ENCODE data around the gene THSD4.

- TF ChIP-seq CTCF (IDR thresholded peaks at IDR 0.05; ENCODE audit: insufficient read depth, low read length) (no peak), POLR2AphosphoS5 (IDR thresholded peaks at IDR 0.05; ENCODE audit: low read depth) (no peak), SPI1 (IDR thresholded peaks at IDR 0.05; ENCODE audit: borderline replicate concordance, low read depth) (no peak)
- TF ChIP-seq, protein P1, sequence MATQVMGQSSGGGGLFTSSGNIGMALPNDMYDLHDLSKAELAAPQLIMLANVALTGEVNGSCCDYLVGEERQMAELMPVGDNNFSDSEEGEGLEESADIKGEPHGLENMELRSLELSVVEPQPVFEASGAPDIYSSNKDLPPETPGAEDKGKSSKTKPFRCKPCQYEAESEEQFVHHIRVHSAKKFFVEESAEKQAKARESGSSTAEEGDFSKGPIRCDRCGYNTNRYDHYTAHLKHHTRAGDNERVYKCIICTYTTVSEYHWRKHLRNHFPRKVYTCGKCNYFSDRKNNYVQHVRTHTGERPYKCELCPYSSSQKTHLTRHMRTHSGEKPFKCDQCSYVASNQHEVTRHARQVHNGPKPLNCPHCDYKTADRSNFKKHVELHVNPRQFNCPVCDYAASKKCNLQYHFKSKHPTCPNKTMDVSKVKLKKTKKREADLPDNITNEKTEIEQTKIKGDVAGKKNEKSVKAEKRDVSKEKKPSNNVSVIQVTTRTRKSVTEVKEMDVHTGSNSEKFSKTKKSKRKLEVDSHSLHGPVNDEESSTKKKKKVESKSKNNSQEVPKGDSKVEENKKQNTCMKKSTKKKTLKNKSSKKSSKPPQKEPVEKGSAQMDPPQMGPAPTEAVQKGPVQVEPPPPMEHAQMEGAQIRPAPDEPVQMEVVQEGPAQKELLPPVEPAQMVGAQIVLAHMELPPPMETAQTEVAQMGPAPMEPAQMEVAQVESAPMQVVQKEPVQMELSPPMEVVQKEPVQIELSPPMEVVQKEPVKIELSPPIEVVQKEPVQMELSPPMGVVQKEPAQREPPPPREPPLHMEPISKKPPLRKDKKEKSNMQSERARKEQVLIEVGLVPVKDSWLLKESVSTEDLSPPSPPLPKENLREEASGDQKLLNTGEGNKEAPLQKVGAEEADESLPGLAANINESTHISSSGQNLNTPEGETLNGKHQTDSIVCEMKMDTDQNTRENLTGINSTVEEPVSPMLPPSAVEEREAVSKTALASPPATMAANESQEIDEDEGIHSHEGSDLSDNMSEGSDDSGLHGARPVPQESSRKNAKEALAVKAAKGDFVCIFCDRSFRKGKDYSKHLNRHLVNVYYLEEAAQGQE (IDR thresholded peaks at IDR 0.05; ENCODE audit: insufficient replicate concordance, low read depth): no peak
Observed at GRCh38 chr15:71294251-71294910, 179.1 kb downstream of the THSD4 start.

Measured in HL-60 (cell line).